HG03342 (cell line): ENCODE measurements around the gene PCDHA9.

Experiments
- ATAC-seq: cut with Tn5 transposase; IDR thresholded peaks from one replicate; pipeline ENCODE4 v1.9.1; 2021; ENCODE audit warnings: mild to moderate bottlenecking, moderate library complexity; ENCODE audit not compliant: unreplicated experiment

The PCDHA9 gene

DNA sequence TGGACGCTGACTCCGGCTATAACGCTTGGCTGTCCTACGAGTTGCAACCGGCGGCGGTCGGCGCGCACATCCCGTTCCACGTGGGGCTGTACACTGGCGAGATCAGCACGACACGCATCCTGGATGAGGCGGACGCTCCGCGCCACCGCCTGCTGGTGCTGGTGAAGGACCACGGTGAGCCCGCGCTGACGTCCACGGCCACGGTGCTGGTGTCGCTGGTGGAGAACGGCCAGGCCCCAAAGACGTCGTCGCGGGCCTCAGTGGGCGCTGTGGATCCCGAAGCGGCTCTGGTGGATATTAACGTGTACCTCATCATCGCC, 29.0 kb downstream of the PCDHA9 start:
- no peak for ATAC-seq

DNA sequence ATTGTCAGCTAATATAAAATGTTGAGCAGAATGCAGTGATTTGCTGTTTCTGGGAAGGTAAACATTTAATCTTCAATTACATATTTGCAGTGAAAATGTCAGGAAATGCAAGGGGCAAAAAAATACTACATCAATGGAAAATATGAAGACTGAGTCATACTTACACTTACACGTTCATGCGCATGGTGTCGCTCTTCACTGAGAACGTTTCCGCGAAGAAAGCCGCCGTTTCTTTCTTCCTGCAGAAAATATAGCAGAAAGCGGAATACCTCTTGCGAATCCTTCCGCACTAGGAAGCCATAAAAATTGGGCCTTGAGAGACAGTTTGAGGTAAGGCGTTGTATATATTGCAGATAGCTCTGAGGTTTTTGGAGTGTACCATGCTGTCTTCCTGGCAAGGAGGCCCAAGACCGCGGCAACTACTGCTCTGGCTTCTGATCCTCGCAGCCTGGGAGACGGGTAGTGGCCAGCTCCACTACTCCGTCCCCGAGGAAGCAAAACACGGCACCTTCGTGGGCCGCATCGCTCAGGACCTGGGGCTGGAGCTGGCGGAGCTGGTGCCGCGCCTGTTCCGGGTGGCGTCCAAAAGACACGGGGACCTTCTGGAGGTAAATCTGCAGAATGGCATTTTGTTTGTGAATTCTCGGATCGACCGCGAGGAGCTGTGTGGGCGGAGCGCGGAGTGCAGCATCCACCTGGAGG, 33.9 kb downstream of the PCDHA9 start, which contains the start of gene PCDHA13:
Gene PCDHA13 (plus strand): TSS at position 236 of the 702 bp plus-strand sequence. CDS start 145 bp downstream, at position 381.
- ATAC-seq: no peak

DNA sequence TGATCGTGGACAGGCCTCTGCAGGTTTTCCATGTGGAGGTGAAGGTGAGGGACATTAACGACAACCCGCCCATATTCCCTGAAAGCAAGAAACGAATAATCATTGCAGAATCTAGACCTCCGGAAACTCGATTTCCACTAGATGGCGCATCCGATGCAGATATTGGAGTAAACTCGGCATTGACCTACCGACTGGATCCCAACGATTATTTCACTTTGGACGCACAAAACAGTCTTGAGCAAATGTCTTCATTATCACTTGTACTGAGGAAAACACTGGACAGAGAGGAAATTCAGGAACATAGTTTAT, 34.4 kb downstream of the PCDHA9 start:
- no peak for ATAC-seq

DNA sequence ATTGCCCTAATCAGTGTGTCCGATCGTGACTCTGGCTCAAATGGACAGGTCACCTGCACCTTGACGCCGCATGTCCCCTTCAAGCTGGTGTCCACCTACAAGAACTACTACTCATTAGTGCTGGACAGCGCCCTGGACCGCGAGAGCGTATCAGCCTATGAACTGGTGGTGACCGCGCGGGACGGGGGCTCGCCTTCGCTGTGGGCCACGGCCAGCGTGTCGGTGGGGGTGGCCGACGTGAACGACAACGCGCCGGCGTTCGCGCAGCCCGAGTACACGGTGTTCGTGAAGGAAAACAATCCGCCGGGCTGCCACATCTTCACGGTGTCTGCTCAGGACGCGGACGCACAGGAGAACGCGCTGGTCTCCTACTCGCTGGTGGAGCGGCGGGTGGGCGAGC, 35.2 kb downstream of the PCDHA9 start:
- ATAC-seq: no peak

DNA sequence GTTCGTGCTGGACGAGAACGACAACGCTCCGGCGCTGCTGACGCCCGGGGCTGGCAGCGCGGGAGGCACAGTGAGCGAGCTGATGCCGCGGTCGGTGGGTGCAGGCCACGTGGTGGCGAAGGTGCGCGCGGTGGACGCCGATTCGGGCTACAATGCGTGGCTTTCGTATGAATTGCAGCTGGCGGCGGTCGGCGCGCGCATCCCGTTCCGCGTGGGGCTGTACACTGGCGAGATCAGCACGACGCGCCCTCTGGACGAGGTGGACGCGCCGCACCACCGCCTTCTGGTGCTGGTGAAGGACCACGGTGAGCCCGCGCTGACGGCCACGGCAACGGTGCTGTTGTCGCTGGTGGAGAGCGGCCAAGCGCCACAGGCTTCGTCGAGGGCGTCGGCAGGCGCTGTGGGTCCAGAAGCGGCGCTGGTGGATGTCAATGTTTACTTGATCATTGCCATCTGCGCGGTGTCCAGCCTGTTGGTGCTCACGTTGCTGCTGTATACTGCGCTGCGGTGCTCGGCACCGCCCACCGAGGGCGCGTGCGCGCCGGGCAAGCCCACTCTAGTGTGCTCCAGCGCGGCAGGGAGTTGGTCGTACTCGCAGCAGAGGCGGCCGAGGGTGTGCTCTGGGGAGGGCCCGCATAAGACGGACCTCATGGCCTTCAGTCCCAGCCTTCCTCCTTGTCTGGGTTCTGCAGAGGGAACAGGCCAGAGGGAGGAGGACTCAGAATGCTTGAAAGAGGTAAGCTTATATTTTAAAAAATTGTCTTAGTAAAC, 35.9 kb downstream of the PCDHA9 start:
- no peak for ATAC-seq
